ENCODE results near the gene EEA1. TPM values are rescaled to one million over a fixed set of nuclear protein-coding genes. Genes with fewer than 3 reads are reported as not detected.

The EEA1 gene
- total RNA-seq, 4 donors from 2014 or later = 17.2 to 58.1 (median 31.0) TPM

DNA sequence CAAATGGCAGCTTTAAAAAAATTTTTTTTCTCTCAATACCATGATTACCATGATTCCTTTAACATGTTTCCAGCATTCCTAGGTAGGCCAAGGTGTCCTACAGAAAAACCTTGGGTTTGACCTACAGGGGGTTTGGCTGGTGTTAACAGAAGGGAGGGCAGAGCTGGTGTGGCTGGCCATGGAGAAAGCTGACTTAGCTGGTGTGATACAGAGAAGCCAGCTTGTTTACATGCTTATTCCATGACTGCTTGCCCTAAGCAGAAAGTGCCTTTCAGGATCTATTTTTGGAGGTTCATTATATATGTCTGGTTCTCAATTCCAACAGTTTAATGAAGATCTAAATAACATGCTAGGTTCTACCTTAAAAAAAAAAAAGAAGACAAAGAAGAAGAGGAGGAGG lies 68.6 kb downstream of the EEA1 start:
- Histone ChIP-seq H3K9me3 (no peaks in the 10 kb centered on the region), H3K27me3 (no peaks in the 10 kb centered on the region), H3K4me1 (no peaks in the 10 kb centered on the region), H3K27ac (no peak overlapping the region), H3K36me3 (peaks cover 0 to 87% (median 2%) of the 10 kb centered on the region in 3 donors), H3K4me3 (no peak overlapping the region)
- no peak for DNase-seq
- intact Hi-C loops (cut with DNase I) = no loop called here
- TF ChIP-seq POLR2A (IDR thresholded peaks at IDR 0.05) = no peak
- TF ChIP-seq, protein P1, sequence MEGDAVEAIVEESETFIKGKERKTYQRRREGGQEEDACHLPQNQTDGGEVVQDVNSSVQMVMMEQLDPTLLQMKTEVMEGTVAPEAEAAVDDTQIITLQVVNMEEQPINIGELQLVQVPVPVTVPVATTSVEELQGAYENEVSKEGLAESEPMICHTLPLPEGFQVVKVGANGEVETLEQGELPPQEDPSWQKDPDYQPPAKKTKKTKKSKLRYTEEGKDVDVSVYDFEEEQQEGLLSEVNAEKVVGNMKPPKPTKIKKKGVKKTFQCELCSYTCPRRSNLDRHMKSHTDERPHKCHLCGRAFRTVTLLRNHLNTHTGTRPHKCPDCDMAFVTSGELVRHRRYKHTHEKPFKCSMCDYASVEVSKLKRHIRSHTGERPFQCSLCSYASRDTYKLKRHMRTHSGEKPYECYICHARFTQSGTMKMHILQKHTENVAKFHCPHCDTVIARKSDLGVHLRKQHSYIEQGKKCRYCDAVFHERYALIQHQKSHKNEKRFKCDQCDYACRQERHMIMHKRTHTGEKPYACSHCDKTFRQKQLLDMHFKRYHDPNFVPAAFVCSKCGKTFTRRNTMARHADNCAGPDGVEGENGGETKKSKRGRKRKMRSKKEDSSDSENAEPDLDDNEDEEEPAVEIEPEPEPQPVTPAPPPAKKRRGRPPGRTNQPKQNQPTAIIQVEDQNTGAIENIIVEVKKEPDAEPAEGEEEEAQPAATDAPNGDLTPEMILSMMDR (IDR thresholded peaks at IDR 0.05) = no peak

DNA sequence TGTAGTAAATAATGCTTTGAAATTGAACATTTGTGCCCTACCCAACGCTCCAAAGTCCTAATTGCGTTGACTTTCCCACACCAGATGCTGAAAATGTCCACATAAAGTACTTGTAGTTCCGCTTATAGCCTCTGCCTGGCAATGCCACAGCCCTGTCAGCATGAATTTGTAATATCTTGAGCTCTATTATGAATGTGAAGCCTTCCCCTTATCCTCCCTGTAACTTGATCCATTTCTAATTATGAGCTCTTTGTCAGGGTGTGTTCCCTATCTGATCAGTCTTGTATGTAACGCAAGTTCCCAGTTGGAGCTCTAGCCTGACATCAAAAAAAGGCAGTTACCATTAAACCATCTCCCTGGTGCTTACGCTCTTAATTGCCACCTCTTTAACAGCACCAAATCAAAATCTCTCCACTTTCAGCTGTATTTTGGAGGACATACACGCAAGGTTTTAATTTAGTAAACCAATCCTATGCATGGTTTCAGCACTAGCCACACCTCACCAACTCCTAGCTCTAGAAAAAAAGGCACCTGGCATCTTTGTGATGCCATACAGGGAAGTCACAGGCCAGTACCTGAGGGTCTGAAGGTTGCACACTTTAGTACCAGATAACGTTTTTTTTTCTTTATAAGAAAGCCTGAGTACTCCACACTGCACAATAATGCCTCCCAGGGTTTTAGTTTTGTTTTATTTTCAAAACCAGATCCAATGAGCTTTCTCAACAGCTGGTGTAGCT lies 69.3 kb downstream of the EEA1 start:
- intact Hi-C loops (cut with DNase I) = no loop called here
- no peaks in the 10 kb centered on the region for H3K27me3 ChIP-seq
- TF ChIP-seq POLR2A (IDR thresholded peaks at IDR 0.05) = no peak
- TF ChIP-seq, protein P1 (IDR thresholded peaks at IDR 0.05) = no peak
- peaks cover 0 to 93% (median 2%) of the 10 kb centered on the region in 3 donors for H3K36me3 ChIP-seq
- DNase-seq = no peak
- no peaks in the 10 kb centered on the region for H3K4me1 ChIP-seq
- 87 to 88% methylated on average over 7 of the region's 7 CpGs for WGBS, 2 donors
- H3K9me3 ChIP-seq = no peaks in the 10 kb centered on the region
- no peak overlapping the region for H3K27ac ChIP-seq
- H3K4me3 ChIP-seq = no peak overlapping the region

DNA sequence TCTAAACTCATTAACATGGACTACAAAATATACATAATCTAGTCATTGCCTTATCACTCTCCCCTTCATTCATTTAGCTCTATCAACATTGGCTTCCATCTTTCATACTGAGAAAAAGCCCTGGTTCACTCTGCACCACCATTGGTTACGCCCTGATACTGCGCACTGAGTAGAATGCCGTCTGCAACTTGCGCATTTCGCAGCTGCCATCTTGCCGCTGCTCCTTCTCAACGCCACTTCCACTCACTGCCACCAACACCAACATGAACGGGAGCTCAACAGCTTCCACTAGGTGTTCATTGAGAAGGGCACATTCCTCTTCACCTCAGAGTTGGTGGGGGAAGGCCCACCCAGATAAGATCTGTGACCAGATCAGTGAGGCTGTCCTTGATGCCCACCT lies 71.3 kb downstream of the EEA1 start:
- 98 to 99% methylated on average over 8 of the region's 8 CpGs for WGBS, 2 donors
- H3K4me3 ChIP-seq = no peak overlapping the region
- peaks cover 0 to 91% (median 2%) of the 10 kb centered on the region in 3 donors for H3K36me3 ChIP-seq
- no peaks in the 10 kb centered on the region for H3K27me3 ChIP-seq
- no peaks in the 10 kb centered on the region for H3K4me1 ChIP-seq
- no peak for TF ChIP-seq POLR2A (IDR thresholded peaks at IDR 0.05)
- TF ChIP-seq, protein P1 (IDR thresholded peaks at IDR 0.05) = no peak
- intact Hi-C loops (cut with DNase I) = no loop called here
- no peak for DNase-seq
- no peak overlapping the region for H3K27ac ChIP-seq
- no peaks in the 10 kb centered on the region for H3K9me3 ChIP-seq

DNA sequence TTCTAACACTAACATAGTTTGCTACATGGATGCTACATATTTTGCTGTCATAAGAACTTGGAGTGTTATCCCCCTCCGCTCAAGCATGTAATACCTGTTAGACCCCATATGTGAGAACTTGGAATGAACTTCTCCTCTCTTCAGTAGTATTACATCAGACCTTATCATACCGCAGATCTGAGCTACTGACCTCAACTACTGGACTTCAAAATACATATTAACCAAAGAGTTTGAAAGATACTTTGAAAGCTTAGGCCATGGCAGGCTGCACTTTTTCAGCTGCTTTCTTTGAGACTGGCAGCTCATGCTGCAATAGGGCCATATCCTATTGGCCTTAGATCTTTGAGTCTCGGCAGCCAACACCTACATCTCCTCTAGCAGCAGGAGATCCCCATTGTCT lies 74.8 kb downstream of the EEA1 start:
- DNase-seq = no peak
- H3K4me1 ChIP-seq = no peaks in the 10 kb centered on the region
- H3K27me3 ChIP-seq = no peaks in the 10 kb centered on the region
- intact Hi-C loops (cut with DNase I) = no loop called here
- no peak overlapping the region for H3K4me3 ChIP-seq
- H3K9me3 ChIP-seq = no peaks in the 10 kb centered on the region
- H3K27ac ChIP-seq = no peak overlapping the region
- peaks cover 0 to 93% (median 2%) of the 10 kb centered on the region in 3 donors for H3K36me3 ChIP-seq
- TF ChIP-seq, protein P1 (IDR thresholded peaks at IDR 0.05) = no peak
- TF ChIP-seq POLR2A (IDR thresholded peaks at IDR 0.05) = no peak
- WGBS, 2 donors = 93 to 98% methylated on average over 3 of the region's 3 CpGs

DNA sequence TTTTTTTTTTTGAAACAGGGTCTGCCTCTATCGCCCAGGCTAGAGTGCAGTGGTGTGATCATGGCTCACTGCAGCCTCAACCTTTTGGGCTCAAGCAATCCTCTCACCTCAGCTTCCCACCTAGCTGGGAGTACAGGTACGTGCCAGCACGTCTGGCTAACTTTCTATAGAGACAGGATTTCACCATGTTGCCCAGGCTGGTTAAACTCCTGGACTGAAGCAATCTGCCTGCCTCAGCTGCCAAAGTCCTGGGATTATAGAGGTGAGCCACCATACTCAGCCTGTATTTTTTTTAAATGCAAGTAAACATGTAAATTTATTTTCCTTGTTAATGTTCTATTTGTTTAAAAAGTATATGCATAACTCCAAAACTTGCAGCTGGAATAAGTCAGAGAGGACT lies 80.4 kb downstream of the EEA1 start:
- Histone ChIP-seq H3K9me3 (no peaks in the 10 kb centered on the region), H3K4me1 (no peaks in the 10 kb centered on the region), H3K27ac (no peak overlapping the region), H3K27me3 (no peaks in the 10 kb centered on the region), H3K36me3 (peaks cover 0 to 57% (median 0%) of the 10 kb centered on the region in 3 donors), H3K4me3 (no peak overlapping the region)
- 70 to 81% methylated on average over 2 to 3 of the region's 3 CpGs for WGBS, 2 donors
- intact Hi-C loops (cut with DNase I) = no loop called here
- DNase-seq = no peak
- no peak for TF ChIP-seq POLR2A (IDR thresholded peaks at IDR 0.05)
- TF ChIP-seq, protein P1 (IDR thresholded peaks at IDR 0.05) = no peak

Data from esophagus squamous epithelium (tissue), 5 donors.